OCI-LY7 (cell line): ENCODE measurements around the gene SMOC1.

Experiments
- CTCF ChIP-seq: fragments of 200-600 bp; sonication (generic); conservative IDR thresholded peaks from 2 replicates; pipeline ENCODE4 v1.5.1; 2014; ENCODE audit warnings: mild to moderate bottlenecking, antibody characterized with exemption, low read length, moderate library complexity, mixed read lengths
- EZH2phosphoT487 ChIP-seq: fragments of 200-600 bp; sonication (generic); IDR thresholded peaks from 2 replicates; pipeline ENCODE4 v1.6.1; 2018; ENCODE audit warnings: low read depth, borderline replicate concordance, mild to moderate bottlenecking, mixed run types, antibody characterized with exemption, low read length, moderate library complexity, mixed read lengths

GRCh38 chr14:69968132-69968531 lies 88.9 kb downstream of the SMOC1 start:
- TF ChIP-seq CTCF (no peak), EZH2phosphoT487 (no peak)
